Mucosa of rectum (tissue), 2 donors: Measurements from ENCODE around the gene ATP6V1D.

Experiments used
- H3K27ac ChIP-seq, 2 donors: one replicate each; pipeline ENCODE4 v1.7.0; 2013; ENCODE audit warnings: inconsistent platforms in 2 of 2, low read depth in 2 of 2, low read length in 2 of 2
- H3K27me3 ChIP-seq, 2 donors: one replicate each; pipeline ENCODE4 v1.7.0; 2013; ENCODE audit warnings: low read length in 2 of 2; ENCODE audit not compliant: control insufficient read depth in 2 of 2, insufficient read depth in 2 of 2
- H3K36me3 ChIP-seq, 2 donors: one replicate each; pipeline ENCODE4 v1.7.0; 2013; ENCODE audit warnings: low read length in 2 of 2; ENCODE audit not compliant: control insufficient read depth in 2 of 2, insufficient read depth in 2 of 2
- H3K4me1 ChIP-seq, 2 donors: one replicate each; pipeline ENCODE4 v1.7.0; 2013; ENCODE audit warnings: low read length in 2 of 2, mild to moderate bottlenecking in 1 of 2; ENCODE audit not compliant: control insufficient read depth in 2 of 2, insufficient read depth in 2 of 2
- H3K4me3 ChIP-seq, 2 donors: one replicate each; pipeline ENCODE4 v1.7.0; 2013; ENCODE audit warnings: low read length in 2 of 2
- H3K9ac ChIP-seq, 2 donors: one replicate each; pipeline ENCODE4 v1.7.0; 2013; ENCODE audit warnings: low read length in 2 of 2, low read depth in 1 of 2, mild to moderate bottlenecking in 1 of 2
- H3K9me3 ChIP-seq, 2 donors: one replicate each; pipeline ENCODE4 v1.7.0; 2013; ENCODE audit warnings: low read length in 2 of 2; ENCODE audit not compliant: control insufficient read depth in 2 of 2
- donor health status: healthy.
- donor health status: Normal muscosa, but diverticular disease.

ATP6V1D gene

DNA sequence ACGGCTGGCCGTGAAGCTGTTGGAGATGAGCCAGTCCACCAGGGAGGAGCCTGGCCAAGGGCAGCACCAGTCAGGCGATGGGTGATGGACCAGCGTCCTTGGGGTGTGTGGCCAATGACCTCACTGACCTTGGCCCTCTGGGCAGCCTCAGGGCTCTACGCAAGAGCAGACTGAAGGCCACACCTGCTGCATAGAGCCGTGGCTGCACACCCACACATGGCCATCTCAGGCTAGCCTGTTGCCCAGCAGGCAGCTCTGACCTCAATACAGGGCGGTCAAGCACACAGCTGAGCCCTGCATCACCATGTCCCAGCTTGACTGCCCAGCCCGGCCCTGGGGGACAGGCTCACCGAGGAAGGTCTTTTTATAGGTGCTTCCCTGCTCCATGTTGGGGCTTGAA, 33.2 kb upstream of the ATP6V1D start:
- Histone ChIP-seq H3K4me1 (no peaks in the 10 kb centered on the region), H3K4me3 (no peak overlapping the region), H3K9me3 (no peaks in the 10 kb centered on the region), H3K27me3 (no peaks in the 10 kb centered on the region), H3K27ac (no peak overlapping the region), H3K36me3 (peaks cover 24 to 32% of the 10 kb centered on the region in 2 donors), H3K9ac (no peak overlapping the region)

DNA sequence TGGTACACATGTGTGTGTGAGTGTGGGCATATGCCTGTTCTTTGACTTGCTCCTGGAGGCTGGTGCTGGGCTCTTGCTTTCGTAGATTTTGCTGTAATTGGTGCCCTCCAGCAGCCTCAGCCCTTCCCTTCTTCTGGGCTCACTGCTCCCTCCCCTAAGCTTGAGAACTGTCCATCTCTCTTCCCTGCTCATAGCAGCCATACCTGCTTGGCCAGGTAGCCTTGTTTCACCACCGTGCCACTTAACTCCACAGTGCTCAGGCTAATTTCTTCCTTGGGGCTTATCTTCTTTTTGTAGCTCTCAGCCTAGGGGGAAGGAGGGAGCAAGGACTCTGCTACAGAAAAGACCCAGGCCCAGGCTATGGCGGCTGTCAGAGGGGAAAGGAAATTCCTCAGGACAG, 32.5 kb upstream of the ATP6V1D start:
- H3K27me3 ChIP-seq, result no peaks in the 10 kb centered on the region
- no peak overlapping the region for H3K27ac ChIP-seq

DNA sequence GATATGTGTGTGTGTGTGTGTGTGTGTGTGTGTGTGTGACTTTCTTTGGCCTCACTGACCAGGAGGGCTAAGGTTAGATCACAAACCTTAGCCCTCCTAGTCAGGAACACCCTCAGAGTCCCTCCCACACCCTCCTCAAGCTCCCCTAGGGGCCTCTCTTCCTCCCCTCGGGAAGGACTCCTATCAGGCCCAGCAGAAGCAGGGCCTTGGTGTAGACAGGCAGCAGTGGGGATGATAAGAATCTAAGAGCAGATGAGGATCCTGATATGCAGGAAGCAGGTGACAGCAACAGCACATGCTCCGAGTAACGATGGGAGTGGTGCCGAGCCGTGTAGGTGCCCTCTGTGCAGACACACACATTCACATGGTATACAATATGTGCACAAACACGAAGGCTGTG, 31.7 kb upstream of the ATP6V1D start:
- no peaks in the 10 kb centered on the region for H3K9me3 ChIP-seq
- no peak overlapping the region for H3K4me3 ChIP-seq
- no peaks in the 10 kb centered on the region for H3K27me3 ChIP-seq
- H3K4me1 ChIP-seq, result no peaks in the 10 kb centered on the region
- no peak overlapping the region for H3K27ac ChIP-seq
- no peak overlapping the region for H3K9ac ChIP-seq
- H3K36me3 ChIP-seq, result peaks cover 32 to 41% of the 10 kb centered on the region in 2 donors

More for the DNA sequence above, 32.5 kb upstream of the ATP6V1D start:
- H3K4me1 ChIP-seq, result no peaks in the 10 kb centered on the region
- no peak overlapping the region for H3K9ac ChIP-seq
- H3K9me3 ChIP-seq, result no peaks in the 10 kb centered on the region
- H3K36me3 ChIP-seq, result peaks cover 28 to 33% of the 10 kb centered on the region in 2 donors
- no peak overlapping the region for H3K4me3 ChIP-seq

DNA sequence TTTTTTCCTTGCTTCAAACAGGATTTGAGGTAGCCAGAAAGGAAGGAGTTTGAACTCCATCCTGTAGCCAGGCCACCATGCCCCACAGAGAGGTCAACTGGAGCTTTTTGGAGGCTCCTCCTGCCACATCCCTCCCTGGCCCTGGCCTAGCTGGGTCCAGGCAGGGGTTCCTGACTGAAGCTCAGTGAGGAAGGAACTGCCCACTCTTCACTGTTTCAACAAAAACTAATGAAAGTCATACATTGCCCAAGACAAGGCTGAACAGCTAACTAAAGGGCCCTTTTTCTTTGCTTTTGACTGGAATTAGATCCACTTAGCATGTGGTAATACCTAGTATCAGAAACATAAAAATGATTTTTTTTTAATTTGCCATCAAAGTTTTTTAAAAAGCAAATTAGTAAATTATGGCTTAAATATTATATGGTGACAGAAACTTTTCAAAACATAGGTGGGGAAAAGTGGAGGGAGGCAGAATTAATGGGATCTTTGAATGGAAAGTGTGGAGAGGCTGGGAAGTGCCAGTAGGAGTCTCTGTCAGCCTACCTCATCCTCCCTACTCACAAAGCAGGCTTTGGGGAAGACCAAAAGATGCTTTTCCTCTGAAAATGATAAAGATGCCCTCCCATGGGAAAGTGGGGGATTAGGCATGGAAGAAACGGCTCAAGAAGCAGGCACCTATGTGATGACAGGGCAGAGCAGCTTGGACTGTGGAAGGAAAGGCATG, 30.4 kb upstream of the ATP6V1D start:
- no peak overlapping the region for H3K27ac ChIP-seq
- no peak overlapping the region for H3K9ac ChIP-seq
- no peaks in the 10 kb centered on the region for H3K9me3 ChIP-seq
- no peaks in the 10 kb centered on the region for H3K27me3 ChIP-seq
- H3K36me3 ChIP-seq, result peaks cover 42 to 52% of the 10 kb centered on the region in 2 donors
- no peak overlapping the region for H3K4me3 ChIP-seq
- H3K4me1 ChIP-seq, result no peaks in the 10 kb centered on the region

DNA sequence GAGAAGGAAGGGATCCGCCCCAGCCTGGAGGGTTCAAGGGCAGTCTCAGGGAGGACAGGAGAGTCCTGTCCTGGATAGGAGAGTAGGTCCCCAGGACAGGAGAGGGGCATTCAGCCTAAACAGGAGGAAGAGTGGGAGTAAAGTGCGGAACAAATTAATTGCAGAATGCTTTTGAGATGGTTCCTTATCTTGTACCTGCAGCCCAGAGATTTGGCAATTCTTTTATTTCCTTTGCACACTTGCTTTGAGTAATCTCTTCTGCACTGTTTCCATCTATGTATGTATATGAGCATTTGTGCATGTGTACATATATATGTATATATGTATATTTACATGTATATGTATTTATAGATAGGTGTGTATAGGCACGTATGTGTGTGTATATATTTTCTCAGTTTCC, 29.7 kb upstream of the ATP6V1D start:
- Histone ChIP-seq H3K4me3 (no peak overlapping the region), H3K27me3 (no peaks in the 10 kb centered on the region), H3K27ac (no peak overlapping the region), H3K9ac (no peak overlapping the region), H3K4me1 (no peaks in the 10 kb centered on the region), H3K9me3 (no peaks in the 10 kb centered on the region), H3K36me3 (peaks cover 44 to 58% of the 10 kb centered on the region in 2 donors)

DNA sequence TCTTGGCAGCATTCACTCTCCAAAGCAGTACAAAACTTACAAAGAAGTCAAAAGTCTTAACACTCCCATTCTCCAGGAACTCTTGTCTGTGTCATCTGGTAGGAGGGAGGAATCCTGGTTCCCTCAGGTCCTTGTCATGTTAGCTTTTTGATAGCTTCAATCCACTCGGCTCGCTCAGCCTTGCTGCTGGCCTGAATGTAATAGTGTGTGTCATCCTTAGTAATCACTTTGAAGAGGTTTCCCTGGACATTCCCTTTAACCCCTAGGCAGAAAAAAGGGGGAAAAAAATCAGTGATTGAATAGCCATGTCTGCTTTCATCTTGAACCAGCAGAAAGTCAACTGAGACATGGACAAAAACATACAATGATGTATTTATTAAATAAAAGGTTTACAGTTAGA, 27.6 kb upstream of the ATP6V1D start:
- Histone ChIP-seq H3K4me1 (no peaks in the 10 kb centered on the region), H3K27me3 (no peaks in the 10 kb centered on the region), H3K9ac (no peak overlapping the region), H3K9me3 (no peaks in the 10 kb centered on the region), H3K4me3 (no peak overlapping the region), H3K36me3 (peaks cover 53 to 65% of the 10 kb centered on the region in 2 donors), H3K27ac (no peak overlapping the region)

DNA sequence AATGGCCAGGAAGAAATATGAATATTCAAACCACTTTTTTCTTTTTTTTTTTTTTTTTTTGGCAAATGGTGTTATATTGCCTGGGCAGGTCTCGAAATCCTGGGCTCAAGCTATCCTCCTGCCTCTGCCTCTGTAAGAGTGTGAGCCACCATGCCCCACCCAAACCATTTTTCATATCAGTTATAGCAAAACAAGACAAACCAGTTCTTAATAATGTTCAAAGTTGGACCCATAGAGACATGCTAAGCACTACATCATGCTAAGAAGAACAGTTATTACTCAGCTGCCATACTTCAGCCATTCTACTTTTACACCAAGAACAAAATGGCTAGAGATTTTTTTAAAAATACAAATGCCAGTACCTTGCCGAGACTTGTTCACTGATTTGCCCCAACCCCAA, 26.0 kb upstream of the ATP6V1D start:
- H3K4me1 ChIP-seq, result no peaks in the 10 kb centered on the region
- no peaks in the 10 kb centered on the region for H3K9me3 ChIP-seq
- peaks cover 63 to 70% of the 10 kb centered on the region in 2 donors for H3K36me3 ChIP-seq
- no peak overlapping the region for H3K9ac ChIP-seq
- no peak overlapping the region for H3K27ac ChIP-seq
- no peak overlapping the region for H3K4me3 ChIP-seq
- H3K27me3 ChIP-seq, result no peaks in the 10 kb centered on the region

DNA sequence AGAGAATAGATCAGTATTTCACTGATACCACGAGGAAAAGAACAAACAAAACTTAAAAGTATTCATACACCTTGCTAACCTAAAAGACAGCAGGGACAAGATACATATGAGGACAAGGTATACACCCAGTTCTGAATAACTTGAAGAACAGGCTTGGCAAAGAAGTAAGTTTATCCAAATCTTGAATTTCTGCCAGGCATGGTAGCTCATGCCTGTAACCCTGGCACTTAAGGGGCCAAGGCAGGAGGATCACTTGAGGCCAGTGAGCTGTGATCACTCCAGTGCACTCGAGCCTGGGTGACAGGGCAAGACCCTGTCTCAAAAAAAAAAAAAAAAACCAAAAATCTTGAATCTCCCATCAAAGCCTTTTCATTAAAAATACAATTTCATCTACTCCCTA, 25.5 kb upstream of the ATP6V1D start:
- Histone ChIP-seq H3K4me3 (no peak overlapping the region), H3K9ac (no peak overlapping the region), H3K36me3 (peaks cover 67 to 68% of the 10 kb centered on the region in 2 donors), H3K4me1 (no peaks in the 10 kb centered on the region), H3K9me3 (no peaks in the 10 kb centered on the region), H3K27ac (no peak overlapping the region), H3K27me3 (no peaks in the 10 kb centered on the region)

DNA sequence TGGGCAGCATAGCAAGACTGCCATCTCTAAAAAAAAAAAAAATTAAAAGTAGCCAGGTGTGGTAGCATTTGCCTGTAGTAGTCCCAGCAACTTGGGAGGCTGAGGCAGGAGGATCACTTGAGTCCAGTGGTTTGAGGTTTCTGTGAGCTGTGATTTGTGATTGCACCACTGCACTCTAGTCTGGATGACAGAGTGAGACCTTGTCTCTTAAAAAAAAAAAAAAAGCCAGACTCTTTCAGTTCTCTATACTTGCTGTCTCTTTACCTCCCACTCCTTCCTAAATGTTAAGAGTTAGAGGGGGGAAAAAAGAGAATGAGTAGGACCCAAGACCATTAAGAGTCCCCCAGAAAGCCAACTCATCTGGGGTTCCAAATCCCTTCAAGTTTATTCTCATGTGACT, 18.3 kb upstream of the ATP6V1D start:
- H3K4me3 ChIP-seq, result no peak overlapping the region
- no peaks in the 10 kb centered on the region for H3K27me3 ChIP-seq
- no peak overlapping the region for H3K9ac ChIP-seq
- H3K4me1 ChIP-seq, result no peaks in the 10 kb centered on the region
- H3K9me3 ChIP-seq, result no peaks in the 10 kb centered on the region
- H3K27ac ChIP-seq, result no peak overlapping the region
- H3K36me3 ChIP-seq, result peaks cover 60 to 78% of the 10 kb centered on the region in 2 donors

DNA sequence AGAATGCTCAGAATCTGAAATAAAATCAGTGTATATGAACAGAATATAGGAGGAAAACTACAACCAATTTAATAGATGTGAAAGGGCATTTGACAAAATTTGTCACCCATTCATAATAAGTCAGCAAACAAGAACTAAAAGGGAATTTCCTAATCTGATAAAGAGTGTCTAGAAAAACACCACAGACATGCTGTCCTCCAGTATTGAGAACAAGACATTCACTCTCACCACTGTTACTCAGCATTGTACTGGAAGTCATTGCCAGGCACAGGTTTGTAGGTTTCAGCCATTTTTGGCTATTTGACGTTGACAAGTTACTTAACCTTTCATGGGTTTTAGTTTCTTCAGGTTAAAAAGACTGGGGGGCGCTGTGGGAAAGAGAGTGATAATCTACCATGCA, 13.7 kb upstream of the ATP6V1D start:
- Histone ChIP-seq H3K9ac (no peak overlapping the region), H3K27ac (no peak overlapping the region), H3K9me3 (no peaks in the 10 kb centered on the region), H3K4me3 (no peak overlapping the region), H3K27me3 (no peaks in the 10 kb centered on the region), H3K36me3 (peaks cover 61 to 74% of the 10 kb centered on the region in 2 donors), H3K4me1 (no peaks in the 10 kb centered on the region)
